Liver (tissue), 9 donors: ENCODE results near the gene ZNF8. TPM values are rescaled to one million over a fixed set of nuclear protein-coding genes. Genes with fewer than 3 reads are reported as not detected.

Experiments
- DNase-seq: peaks from one replicate; pipeline ENCODE4 v3.0.0-alpha.2; 2017; ENCODE audit warnings: low spot score
- H3K27ac ChIP-seq, 2 donors: one replicate each; pipeline ENCODE4 v1.7.0; 2013; ENCODE audit warnings: inconsistent platforms in 2 of 2, low read length in 2 of 2, control low read depth in 1 of 2, low read depth in 1 of 2, mild to moderate bottlenecking in 1 of 2
- H3K27me3 ChIP-seq, 4 donors: one replicate each; pipeline versions ENCODE4 v1.6.1 to v1.7.0; 2013; ENCODE audit warnings: low read length in 3 of 4, inconsistent platforms in 1 of 4, mild to moderate bottlenecking in 1 of 4, moderate library complexity in 1 of 4; ENCODE audit not compliant: control insufficient read depth in 4 of 4, insufficient read depth in 4 of 4
- H3K36me3 ChIP-seq, 4 donors: one replicate each; pipeline versions ENCODE4 v1.6.1 to v1.7.0; 2013; ENCODE audit warnings: low read length in 3 of 4, mild to moderate bottlenecking in 3 of 4, low read depth in 1 of 4, moderate library complexity in 1 of 4; ENCODE audit not compliant: control insufficient read depth in 4 of 4, insufficient read depth in 3 of 4
- H3K4me1 ChIP-seq, 4 donors: one replicate each; pipeline versions ENCODE4 v1.6.1 to v1.7.0; 2013; ENCODE audit warnings: low read length in 3 of 4, mild to moderate bottlenecking in 3 of 4, moderate library complexity in 1 of 4; ENCODE audit not compliant: control insufficient read depth in 4 of 4, insufficient read depth in 4 of 4
- H3K4me3 ChIP-seq, 3 donors: one replicate each; pipeline versions ENCODE4 v1.6.1 to v1.7.0; 2013; ENCODE audit warnings: low read length in 3 of 3, control low read depth in 1 of 3, low read depth in 1 of 3, mild to moderate bottlenecking in 1 of 3
- H3K9ac ChIP-seq, 2 donors: one replicate each; pipeline ENCODE4 v1.7.0; 2013; ENCODE audit warnings: low read length in 2 of 2, mild to moderate bottlenecking in 2 of 2, moderate library complexity in 2 of 2, control low read depth in 1 of 2, low read depth in 1 of 2
- H3K9me3 ChIP-seq, 4 donors: one replicate each; pipeline versions ENCODE4 v1.6.1 to v1.7.0; 2013; ENCODE audit warnings: low read length in 3 of 4; ENCODE audit not compliant: control insufficient read depth in 4 of 4
- CTCF ChIP-seq: fragments of 150-350 bp; IDR thresholded peaks from 2 replicates; pipeline ENCODE4 v1.5.1; 2017; ENCODE audit warnings: improper control_type of control experiment, low read depth, low read length; ENCODE audit not compliant: missing input control
- EGR1 ChIP-seq, 2 donors: IDR thresholded peaks; 2 replicates each; pipeline ENCODE4 v1.6.1; 2016 to 2018; ENCODE audit warnings: antibody characterized with exemption in 2 of 2, low read depth in 2 of 2
- FOXA1 ChIP-seq: IDR thresholded peaks from 2 replicates; pipeline ENCODE4 v1.6.1; 2016; ENCODE audit warnings: antibody characterized with exemption
- FOXA2 ChIP-seq: IDR thresholded peaks from 2 replicates; pipeline ENCODE4 v1.6.1; 2016; ENCODE audit warnings: antibody characterized with exemption
- GABPA ChIP-seq, 2 donors: IDR thresholded peaks in 1 of 2; conservative IDR thresholded peaks in 1 of 2; 2 replicates each; pipeline ENCODE4 v1.6.1; 2016; ENCODE audit warnings: antibody characterized with exemption in 2 of 2, mild to moderate bottlenecking in 1 of 2, moderate library complexity in 1 of 2
- HNF4A ChIP-seq, 2 donors: conservative IDR thresholded peaks; 2 replicates each; pipeline ENCODE4 v1.6.1; 2016; ENCODE audit warnings: antibody characterized with exemption in 2 of 2, mild to moderate bottlenecking in 2 of 2
- HNF4G ChIP-seq: IDR thresholded peaks from 2 replicates; pipeline ENCODE4 v1.6.1; 2016; ENCODE audit warnings: antibody characterized with exemption
- JUND ChIP-seq, 2 donors: IDR thresholded peaks; 2 replicates each; pipeline ENCODE4 v1.6.1; 2016; ENCODE audit warnings: antibody characterized with exemption in 2 of 2
- NR2F2 ChIP-seq: IDR thresholded peaks from 2 replicates; pipeline ENCODE4 v1.6.1; 2016; ENCODE audit warnings: antibody characterized with exemption
- RAD21 ChIP-seq, 2 donors: IDR thresholded peaks; 2 replicates each; pipeline ENCODE4 v1.6.1; 2016; ENCODE audit warnings: antibody characterized with exemption in 2 of 2, mild to moderate bottlenecking in 2 of 2
- RXRA ChIP-seq, 2 donors: IDR thresholded peaks; 2 replicates each; pipeline ENCODE4 v1.6.1; 2017 to 2018; ENCODE audit warnings: antibody characterized with exemption in 2 of 2, mild to moderate bottlenecking in 1 of 2
- SP1 ChIP-seq: IDR thresholded peaks from 2 replicates; pipeline ENCODE4 v1.6.1; 2018; ENCODE audit warnings: antibody characterized with exemption, mild to moderate bottlenecking
- TAF1 ChIP-seq: conservative IDR thresholded peaks from 2 replicates; pipeline ENCODE4 v1.6.1; 2016; ENCODE audit warnings: antibody characterized with exemption, mild to moderate bottlenecking
- YY1 ChIP-seq: IDR thresholded peaks from 2 replicates; pipeline ENCODE4 v1.6.1; 2016; ENCODE audit warnings: antibody characterized with exemption, mild to moderate bottlenecking
- WGBS: extraction: QIAGEN DNeasy Blood & Tissue Kit; methylation state at CpG from one replicate; pipeline ENCODE4 v1.1.7; 2013; 5-methylcytosine and 5-hydroxymethylcytosine counted together
- polyA plus RNA-seq, 2 donors: library from polyadenylated mRNA; stranded (reverse) in 1 of 2; unstranded in 1 of 2; fragments of 200-250 nt in 1 of 2; fragments of >200 nt in 1 of 2; fragmentation: Nextera tagmentation in 1 of 2; extraction: Ambion mirVana in 1 of 2; gene quantifications; one replicate each; pipeline versions ENCODE4 v1.2.1 to v1.2.3, GENCODE V29; 2013 to 2015
- total RNA-seq, 2 donors: library from RNA; depleted of rRNA; stranded (reverse); fragments of >200 nt; gene quantifications; one replicate each; pipeline ENCODE4 v1.2.3, GENCODE V29; 2014
- TF ChIP-seq, protein P1 (sequence below): IDR thresholded peaks from 2 replicates; pipeline ENCODE4 v1.6.1; 2016; ENCODE audit warnings: antibody characterized with exemption
- TF ChIP-seq, protein P2 (sequence below): IDR thresholded peaks from 2 replicates; pipeline ENCODE4 v1.6.1; 2016; ENCODE audit warnings: antibody characterized with exemption, mild to moderate bottlenecking
- TF ChIP-seq, protein P3 (sequence below): IDR thresholded peaks from 2 replicates; pipeline ENCODE4 v1.6.1; 2016; ENCODE audit warnings: antibody characterized with exemption
- TF ChIP-seq, protein P4 (sequence below): IDR thresholded peaks from 2 replicates; pipeline ENCODE4 v1.6.1; 2016; ENCODE audit warnings: antibody characterized with exemption
- donor health status: healthy.
- donor health status: healthy.
- donor health status: healthy.
- donor health status: healthy.
- donor health status: healthy.

ZNF8 gene
- total and polyA plus RNA-seq, 4 donors = 0.37 to 4.6 (median 1.6) TPM

- Histone ChIP-seq H3K27me3 (no peaks in the 10 kb centered on the region), H3K4me1 (peaks cover 4 to 5% (median 4%) of the 10 kb centered on the region in 4 donors), H3K9me3 (peaks cover 12 to 41% (median 30%) of the 10 kb centered on the region in 4 donors), H3K4me3 (peak overlapping the region in 1 of 3 donors; percentile 20), H3K36me3 (peaks cover 12 to 35% (median 24%) of the 10 kb centered on the region in 4 donors), H3K27ac (no peak overlapping the region), H3K9ac (no peak overlapping the region)
- TF ChIP-seq NR2F2 (no peak), GABPA (IDR thresholded peaks at IDR 0.05 in 1 of 2, conservative IDR thresholded peaks at IDR 0.05 in 1 of 2) (no peak), JUND (IDR thresholded peaks at IDR 0.05) (no peak), SP1 (no peak), CTCF (no peak), FOXA2 (no peak), FOXA1 (no peak), HNF4G (no peak), HNF4A (conservative IDR thresholded peaks at IDR 0.05) (no peak), TAF1 (no peak), YY1 (no peak), RAD21 (IDR thresholded peaks at IDR 0.05) (no peak), RXRA (IDR thresholded peaks at IDR 0.05) (no peak), EGR1 (IDR thresholded peaks at IDR 0.05; ENCODE audit: low read depth in 2 of 2) (no peak)
- TF ChIP-seq, protein P1, sequence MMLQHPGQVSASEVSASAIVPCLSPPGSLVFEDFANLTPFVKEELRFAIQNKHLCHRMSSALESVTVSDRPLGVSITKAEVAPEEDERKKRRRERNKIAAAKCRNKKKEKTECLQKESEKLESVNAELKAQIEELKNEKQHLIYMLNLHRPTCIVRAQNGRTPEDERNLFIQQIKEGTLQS = no peak
- TF ChIP-seq, protein P2, sequence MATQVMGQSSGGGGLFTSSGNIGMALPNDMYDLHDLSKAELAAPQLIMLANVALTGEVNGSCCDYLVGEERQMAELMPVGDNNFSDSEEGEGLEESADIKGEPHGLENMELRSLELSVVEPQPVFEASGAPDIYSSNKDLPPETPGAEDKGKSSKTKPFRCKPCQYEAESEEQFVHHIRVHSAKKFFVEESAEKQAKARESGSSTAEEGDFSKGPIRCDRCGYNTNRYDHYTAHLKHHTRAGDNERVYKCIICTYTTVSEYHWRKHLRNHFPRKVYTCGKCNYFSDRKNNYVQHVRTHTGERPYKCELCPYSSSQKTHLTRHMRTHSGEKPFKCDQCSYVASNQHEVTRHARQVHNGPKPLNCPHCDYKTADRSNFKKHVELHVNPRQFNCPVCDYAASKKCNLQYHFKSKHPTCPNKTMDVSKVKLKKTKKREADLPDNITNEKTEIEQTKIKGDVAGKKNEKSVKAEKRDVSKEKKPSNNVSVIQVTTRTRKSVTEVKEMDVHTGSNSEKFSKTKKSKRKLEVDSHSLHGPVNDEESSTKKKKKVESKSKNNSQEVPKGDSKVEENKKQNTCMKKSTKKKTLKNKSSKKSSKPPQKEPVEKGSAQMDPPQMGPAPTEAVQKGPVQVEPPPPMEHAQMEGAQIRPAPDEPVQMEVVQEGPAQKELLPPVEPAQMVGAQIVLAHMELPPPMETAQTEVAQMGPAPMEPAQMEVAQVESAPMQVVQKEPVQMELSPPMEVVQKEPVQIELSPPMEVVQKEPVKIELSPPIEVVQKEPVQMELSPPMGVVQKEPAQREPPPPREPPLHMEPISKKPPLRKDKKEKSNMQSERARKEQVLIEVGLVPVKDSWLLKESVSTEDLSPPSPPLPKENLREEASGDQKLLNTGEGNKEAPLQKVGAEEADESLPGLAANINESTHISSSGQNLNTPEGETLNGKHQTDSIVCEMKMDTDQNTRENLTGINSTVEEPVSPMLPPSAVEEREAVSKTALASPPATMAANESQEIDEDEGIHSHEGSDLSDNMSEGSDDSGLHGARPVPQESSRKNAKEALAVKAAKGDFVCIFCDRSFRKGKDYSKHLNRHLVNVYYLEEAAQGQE = no peak
- TF ChIP-seq, protein P3, sequence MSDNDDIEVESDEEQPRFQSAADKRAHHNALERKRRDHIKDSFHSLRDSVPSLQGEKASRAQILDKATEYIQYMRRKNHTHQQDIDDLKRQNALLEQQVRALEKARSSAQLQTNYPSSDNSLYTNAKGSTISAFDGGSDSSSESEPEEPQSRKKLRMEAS = no peak
- TF ChIP-seq, protein P4, sequence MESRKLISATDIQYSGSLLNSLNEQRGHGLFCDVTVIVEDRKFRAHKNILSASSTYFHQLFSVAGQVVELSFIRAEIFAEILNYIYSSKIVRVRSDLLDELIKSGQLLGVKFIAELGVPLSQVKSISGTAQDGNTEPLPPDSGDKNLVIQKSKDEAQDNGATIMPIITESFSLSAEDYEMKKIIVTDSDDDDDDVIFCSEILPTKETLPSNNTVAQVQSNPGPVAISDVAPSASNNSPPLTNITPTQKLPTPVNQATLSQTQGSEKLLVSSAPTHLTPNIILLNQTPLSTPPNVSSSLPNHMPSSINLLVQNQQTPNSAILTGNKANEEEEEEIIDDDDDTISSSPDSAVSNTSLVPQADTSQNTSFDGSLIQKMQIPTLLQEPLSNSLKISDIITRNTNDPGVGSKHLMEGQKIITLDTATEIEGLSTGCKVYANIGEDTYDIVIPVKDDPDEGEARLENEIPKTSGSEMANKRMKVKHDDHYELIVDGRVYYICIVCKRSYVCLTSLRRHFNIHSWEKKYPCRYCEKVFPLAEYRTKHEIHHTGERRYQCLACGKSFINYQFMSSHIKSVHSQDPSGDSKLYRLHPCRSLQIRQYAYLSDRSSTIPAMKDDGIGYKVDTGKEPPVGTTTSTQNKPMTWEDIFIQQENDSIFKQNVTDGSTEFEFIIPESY = no peak
- no peak for DNase-seq
- 95% methylated on average over 7 of the region's 7 CpGs for WGBS
These were observed 5.4 kb downstream of the ZNF8 start for GRCh38 chr19:58284199-58284598.
